ENCODE data around the gene SSUH2. TPM values are rescaled to one million over a fixed set of nuclear protein-coding genes. Genes with fewer than 3 reads are reported as not detected.

SSUH2 gene
- total and polyA plus RNA-seq, 4 donors: 0.07 to 3.4 (median 0.34) TPM

DNA sequence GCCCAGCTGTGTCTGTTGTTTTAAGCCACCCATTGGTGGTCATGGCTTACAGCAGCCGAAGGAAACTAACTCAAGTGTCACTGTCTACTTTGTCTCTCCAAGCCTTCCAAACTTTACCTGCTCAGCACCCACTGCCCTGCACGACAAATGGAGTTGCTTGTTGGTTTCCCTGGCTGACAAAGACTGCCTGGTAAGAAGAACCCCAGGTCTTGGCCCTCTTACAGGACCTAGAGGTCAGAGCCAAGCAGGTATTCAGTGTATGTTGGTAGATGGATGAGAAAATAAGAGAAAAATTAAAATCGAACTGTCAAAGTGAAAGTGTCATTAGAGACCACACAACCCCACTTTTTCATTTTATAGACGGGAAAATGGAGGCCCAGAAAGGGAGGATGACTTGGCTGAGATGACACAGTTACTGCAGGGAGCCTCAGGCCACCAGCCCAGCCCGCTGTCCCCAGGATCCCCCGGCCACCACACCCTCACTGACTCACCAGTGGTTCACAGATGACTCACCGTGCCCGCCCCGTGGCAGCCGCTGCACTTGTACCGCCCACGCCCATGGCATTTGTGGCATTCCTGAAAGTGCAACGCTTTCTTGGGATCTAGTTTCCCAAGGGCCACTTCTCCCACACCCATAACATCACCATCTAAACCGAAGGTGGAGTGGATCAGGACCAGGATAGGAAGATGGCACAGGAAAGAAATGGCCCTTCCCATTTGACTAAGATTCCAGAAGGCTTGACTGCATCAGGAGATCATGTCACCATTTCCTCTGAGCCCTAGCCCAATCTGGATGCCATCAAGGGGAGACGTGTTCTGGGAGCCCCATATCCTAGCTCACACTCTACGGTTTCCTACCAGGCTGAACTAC, 15.2 kb downstream of the SSUH2 start:
- Histone ChIP-seq H3K9ac (ENCODE audit: insufficient read depth in 1 of 2, low read length in 2 of 2) (no peak overlapping the region), H3K4me1 (ENCODE audit: control insufficient read depth in 5 of 5, insufficient read depth in 5 of 5, low read length in 5 of 5) (peaks cover 0 to 9% (median 0%) of the 10 kb centered on the region in 5 donors), H3K27ac (ENCODE audit: low read depth in 1 of 2, low read length in 1 of 2) (no peak overlapping the region), H3K4me3 (no peak overlapping the region), H3K9me3 (ENCODE audit: control insufficient read depth in 4 of 4, insufficient read depth in 3 of 4, low read length in 3 of 4) (peaks cover 0 to 2% (median 0%) of the 10 kb centered on the region in 4 donors), H3K27me3 (ENCODE audit: control insufficient read depth in 3 of 3, insufficient read depth in 3 of 3, low read length in 2 of 3) (no peaks in the 10 kb centered on the region), H3K36me3 (ENCODE audit: control insufficient read depth in 4 of 4, insufficient read depth in 4 of 4, low read length in 4 of 4) (no peaks in the 10 kb centered on the region)
- ATAC-seq (ENCODE audit: insufficient read depth, low FRiP score) (peak; percentile 70), DNase-seq (no peak)
- TF ChIP-seq, protein P1, sequence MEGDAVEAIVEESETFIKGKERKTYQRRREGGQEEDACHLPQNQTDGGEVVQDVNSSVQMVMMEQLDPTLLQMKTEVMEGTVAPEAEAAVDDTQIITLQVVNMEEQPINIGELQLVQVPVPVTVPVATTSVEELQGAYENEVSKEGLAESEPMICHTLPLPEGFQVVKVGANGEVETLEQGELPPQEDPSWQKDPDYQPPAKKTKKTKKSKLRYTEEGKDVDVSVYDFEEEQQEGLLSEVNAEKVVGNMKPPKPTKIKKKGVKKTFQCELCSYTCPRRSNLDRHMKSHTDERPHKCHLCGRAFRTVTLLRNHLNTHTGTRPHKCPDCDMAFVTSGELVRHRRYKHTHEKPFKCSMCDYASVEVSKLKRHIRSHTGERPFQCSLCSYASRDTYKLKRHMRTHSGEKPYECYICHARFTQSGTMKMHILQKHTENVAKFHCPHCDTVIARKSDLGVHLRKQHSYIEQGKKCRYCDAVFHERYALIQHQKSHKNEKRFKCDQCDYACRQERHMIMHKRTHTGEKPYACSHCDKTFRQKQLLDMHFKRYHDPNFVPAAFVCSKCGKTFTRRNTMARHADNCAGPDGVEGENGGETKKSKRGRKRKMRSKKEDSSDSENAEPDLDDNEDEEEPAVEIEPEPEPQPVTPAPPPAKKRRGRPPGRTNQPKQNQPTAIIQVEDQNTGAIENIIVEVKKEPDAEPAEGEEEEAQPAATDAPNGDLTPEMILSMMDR (IDR thresholded peaks at IDR 0.05; ENCODE audit: control extremely low read depth, extremely low read depth): no peak
- 66 to 82% methylated on average over 16 of the region's 16 CpGs for WGBS, 2 donors

DNA sequence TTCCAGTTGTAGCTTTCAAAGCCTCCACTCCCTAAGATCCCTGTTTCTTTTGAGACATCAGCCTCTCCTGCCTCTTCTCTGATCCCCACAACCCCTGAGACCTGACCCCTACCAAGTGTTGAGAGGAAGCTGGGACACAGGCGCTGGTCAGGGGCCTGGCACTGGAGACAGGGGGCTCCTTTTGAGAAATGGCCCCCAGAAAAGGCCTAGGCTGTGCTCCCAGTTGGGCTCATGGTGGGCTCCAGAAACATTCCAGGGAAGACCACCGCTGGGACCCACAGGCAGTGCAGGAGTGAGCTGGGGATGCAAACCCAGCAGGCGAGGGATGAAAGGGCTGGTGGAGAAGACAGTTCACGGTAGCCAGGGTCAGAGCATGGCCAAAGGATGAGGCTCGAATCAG, 16.6 kb downstream of the SSUH2 start:
- H3K27me3 ChIP-seq (ENCODE audit: control insufficient read depth in 3 of 3, insufficient read depth in 3 of 3, low read length in 2 of 3): no peaks in the 10 kb centered on the region
- ATAC-seq (ENCODE audit: insufficient read depth, low FRiP score): no peak
- peaks cover 0 to 2% (median 0%) of the 10 kb centered on the region in 4 donors for H3K9me3 ChIP-seq (ENCODE audit: control insufficient read depth in 4 of 4, insufficient read depth in 3 of 4, low read length in 3 of 4)
- H3K36me3 ChIP-seq (ENCODE audit: control insufficient read depth in 4 of 4, insufficient read depth in 4 of 4, low read length in 4 of 4): no peaks in the 10 kb centered on the region
- no peak for DNase-seq
- peaks cover 0 to 16% (median 0%) of the 10 kb centered on the region in 5 donors for H3K4me1 ChIP-seq (ENCODE audit: control insufficient read depth in 5 of 5, insufficient read depth in 5 of 5, low read length in 5 of 5)
- WGBS, 2 donors: 97 to 98% methylated on average over 5 of the region's 5 CpGs
- H3K4me3 ChIP-seq: no peak overlapping the region
- no peak overlapping the region for H3K27ac ChIP-seq (ENCODE audit: low read depth in 1 of 2, low read length in 1 of 2)
- H3K9ac ChIP-seq (ENCODE audit: insufficient read depth in 1 of 2, low read length in 2 of 2): no peak overlapping the region
- TF ChIP-seq, protein P1 (IDR thresholded peaks at IDR 0.05; ENCODE audit: control extremely low read depth, extremely low read depth): no peak

DNA sequence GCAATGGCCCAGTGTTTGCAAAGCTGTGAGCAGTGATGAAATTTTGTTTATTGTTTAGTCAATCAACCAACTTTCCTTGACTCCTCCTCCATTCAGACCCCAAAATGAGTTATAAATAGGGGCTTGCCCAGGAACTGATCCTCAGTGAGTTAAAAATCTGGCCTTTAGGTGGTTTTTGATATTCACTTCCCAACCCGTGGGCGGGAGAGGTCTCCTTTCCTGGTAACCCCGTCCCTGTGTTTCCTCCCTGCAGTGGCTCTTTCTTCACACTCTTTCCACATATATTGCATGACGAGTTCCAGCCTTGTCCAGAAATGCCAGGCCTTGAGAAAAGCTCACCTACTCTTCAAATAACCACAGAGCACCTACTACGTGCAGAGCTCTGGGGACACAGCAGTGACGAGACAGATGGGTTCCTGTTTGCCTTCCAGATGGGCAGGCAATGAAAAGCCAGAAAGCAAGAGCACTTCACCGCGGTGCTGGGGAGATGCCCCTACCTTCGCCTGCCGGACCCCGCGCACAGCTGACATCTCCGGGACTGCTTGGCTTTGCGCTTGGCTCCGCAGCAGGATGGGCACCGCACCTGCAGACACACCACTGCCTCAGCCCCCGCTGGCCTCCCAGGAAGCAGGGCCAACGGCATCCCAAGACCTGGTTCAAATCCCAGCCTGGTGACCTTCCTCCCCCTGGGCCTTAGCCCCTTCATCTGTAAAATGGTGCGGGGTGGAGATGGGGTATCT, 17.2 kb downstream of the SSUH2 start:
- DNase-seq (no peak), ATAC-seq (ENCODE audit: insufficient read depth, low FRiP score) (no peak)
- WGBS, 2 donors: 86% methylated on average over 19 of the region's 19 CpGs
- Histone ChIP-seq H3K27me3 (ENCODE audit: control insufficient read depth in 3 of 3, insufficient read depth in 3 of 3, low read length in 2 of 3) (no peaks in the 10 kb centered on the region), H3K4me3 (no peak overlapping the region), H3K9ac (ENCODE audit: insufficient read depth in 1 of 2, low read length in 2 of 2) (no peak overlapping the region), H3K36me3 (ENCODE audit: control insufficient read depth in 4 of 4, insufficient read depth in 4 of 4, low read length in 4 of 4) (no peaks in the 10 kb centered on the region), H3K27ac (ENCODE audit: low read depth in 1 of 2, low read length in 1 of 2) (no peak overlapping the region), H3K4me1 (ENCODE audit: control insufficient read depth in 5 of 5, insufficient read depth in 5 of 5, low read length in 5 of 5) (peaks cover 0 to 22% (median 1%) of the 10 kb centered on the region in 5 donors), H3K9me3 (ENCODE audit: control insufficient read depth in 4 of 4, insufficient read depth in 3 of 4, low read length in 3 of 4) (peaks cover 0 to 2% (median 0%) of the 10 kb centered on the region in 4 donors)
- TF ChIP-seq, protein P1 (IDR thresholded peaks at IDR 0.05; ENCODE audit: control extremely low read depth, extremely low read depth): no peak

Data from lung (tissue), 12 donors.